Fibroblast of skin of left biceps (primary cell): ENCODE results near the gene MAML2.
"Not testable (repeated sequence)": the region's sequence is repeated elsewhere in the genome, so short reads cannot be mapped to it uniquely, and the experiment has no call there.

ENCODE experiments used
- DNase-seq, 2 experiments: peaks; one replicate each; pipeline ENCODE4 v3.0.0-alpha.2; 2013; ENCODE audit warnings: low read depth in 2 of 2

Gene MAML2

GRCh38 chr11:96293109-96293508, 49.9 kb downstream of the MAML2 start:
- no peak for DNase-seq

DNA sequence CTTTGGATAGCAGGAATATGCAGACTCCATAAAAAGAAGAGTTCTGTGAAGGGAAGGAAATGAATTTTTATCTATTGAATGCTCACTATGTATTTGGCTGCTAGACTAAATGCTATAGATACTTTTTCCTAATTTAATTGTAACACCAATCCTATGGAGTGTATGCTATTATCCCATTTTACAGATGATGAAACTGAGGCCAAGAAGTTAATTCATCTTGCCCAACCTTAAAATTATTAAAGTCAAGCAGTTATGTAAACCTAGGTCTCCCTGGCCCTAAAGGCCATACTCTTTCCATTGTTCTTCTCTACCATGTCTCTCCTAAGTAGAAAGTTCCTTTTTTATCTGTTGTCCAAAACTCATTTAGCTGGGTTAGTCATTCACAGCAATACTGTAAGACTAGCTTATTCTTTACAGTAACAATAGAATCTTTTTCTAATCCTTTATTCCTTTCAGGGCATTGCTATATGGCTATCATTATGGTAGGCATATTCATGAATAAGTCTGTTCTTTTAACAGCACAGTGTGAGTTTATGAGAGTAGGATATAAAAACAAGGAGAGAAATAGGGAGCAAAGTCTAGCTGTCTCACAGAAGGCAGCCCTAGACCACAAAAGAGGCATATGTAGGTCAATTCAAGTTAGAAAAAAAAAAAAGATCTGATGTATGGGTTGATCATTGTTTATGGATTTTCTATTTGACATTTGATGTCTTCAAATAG, 50.5 kb downstream of the MAML2 start:
- no peak for DNase-seq

DNA sequence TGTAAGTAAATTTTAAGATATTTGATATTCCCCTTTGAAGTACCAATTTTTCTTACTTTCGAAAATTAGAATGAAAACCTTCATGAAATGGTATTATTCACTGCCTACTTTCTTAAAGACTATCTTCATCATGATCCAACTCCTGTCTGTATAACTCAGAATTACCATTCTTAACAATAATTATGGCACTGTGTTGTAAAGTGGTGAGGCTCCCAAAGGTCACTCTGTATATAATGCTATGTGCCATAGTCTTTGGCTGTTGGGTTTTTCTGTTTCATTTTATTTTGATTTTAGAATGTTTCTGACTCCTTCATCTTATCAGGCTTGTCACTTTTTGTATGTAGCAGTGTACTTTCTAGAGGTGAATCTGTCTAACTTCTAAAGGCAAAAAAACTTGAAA, 52.4 kb downstream of the MAML2 start:
- DNase-seq, result no peak

- no peak for DNase-seq
Measured at GRCh38 chr11:96290031-96290430, 53.0 kb downstream of the MAML2 start.

DNA sequence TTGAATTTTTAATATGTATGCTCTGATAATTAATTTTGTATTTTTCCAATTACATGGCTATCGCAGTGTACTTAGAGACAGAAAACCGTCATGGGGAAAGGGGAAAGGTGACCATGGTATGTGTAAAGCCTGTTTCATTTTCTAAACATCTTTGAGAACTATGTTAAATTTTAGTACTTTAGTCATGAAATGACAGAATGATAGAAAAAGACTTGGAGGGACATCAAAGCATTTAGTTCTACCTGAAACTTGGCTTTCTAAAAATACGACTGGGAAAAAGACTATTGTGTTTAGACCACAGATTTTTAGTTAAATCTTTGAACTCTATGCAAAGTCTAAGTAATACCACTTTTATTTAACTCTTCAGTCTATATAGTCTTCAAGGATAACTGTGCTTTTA, 54.1 kb downstream of the MAML2 start:
- DNase-seq, result no peak

DNA sequence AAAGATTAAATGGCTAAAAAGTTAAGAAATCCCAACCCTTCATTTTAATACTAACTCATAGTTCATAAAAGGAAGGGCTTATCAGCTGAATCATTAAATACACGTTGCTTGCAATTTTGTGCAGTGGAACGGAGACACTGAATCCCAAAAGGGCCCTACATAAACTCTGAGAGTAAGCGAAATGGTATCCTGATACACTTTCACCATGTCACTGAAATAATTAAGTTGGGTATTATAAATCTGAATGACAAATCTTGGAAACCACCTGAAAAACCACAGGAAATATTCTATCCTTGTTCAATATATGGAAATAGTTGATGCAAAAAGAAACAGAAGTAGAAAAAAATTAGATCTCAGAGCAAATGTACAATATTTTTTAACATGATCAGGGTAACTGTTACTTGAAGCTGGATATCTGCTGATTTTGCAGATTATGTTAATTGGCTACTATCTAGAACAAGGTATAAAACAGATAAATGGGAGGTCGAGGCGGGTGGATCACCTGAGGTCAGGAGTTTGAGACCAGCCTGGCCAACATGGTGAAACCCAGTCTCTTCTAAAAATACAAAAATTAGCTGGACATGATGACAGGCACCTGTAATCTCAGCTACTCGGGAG, 55.1 kb downstream of the MAML2 start:
- DNase-seq, result no peak

DNA sequence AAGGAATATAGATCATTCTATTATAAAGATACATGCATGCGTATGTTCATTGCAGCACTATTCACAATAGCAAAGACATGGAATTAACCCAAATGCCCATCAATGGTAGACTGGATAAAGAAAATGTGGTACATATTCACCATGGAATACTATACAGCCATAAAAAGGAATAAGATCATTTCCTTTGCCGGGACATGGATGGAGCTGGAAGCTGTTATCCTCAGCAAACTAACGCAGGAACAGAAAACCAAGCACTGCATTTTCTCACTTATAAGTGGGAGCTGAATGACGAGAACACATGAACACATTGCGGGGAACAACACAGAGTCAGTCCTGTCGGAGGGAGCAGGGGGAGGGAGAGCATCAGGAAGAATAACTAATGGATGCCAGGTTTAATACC, 57.0 kb downstream of the MAML2 start:
- DNase-seq, result not testable (repeated sequence)

DNA sequence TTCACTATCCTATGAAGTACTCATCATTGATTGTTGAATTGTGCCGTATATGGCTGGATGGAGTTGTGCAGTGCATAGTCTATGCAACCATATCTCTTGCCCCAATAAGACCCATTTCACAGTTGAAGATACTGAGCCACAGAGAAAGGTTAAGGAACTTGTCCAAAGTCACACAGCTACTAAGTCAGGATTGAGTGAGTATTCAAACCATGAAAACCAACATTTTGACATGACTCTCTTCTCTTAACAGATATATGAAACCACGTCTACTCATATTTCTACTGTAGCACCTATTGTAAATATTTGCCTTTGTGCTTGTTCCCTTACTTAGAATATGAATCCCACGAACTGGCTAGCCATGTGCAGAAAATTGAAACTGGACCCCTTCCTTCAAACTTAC, 58.1 kb downstream of the MAML2 start:
- no peak for DNase-seq

GRCh38 chr11:96284401-96284800, 58.6 kb downstream of the MAML2 start:
- no peak for DNase-seq

DNA sequence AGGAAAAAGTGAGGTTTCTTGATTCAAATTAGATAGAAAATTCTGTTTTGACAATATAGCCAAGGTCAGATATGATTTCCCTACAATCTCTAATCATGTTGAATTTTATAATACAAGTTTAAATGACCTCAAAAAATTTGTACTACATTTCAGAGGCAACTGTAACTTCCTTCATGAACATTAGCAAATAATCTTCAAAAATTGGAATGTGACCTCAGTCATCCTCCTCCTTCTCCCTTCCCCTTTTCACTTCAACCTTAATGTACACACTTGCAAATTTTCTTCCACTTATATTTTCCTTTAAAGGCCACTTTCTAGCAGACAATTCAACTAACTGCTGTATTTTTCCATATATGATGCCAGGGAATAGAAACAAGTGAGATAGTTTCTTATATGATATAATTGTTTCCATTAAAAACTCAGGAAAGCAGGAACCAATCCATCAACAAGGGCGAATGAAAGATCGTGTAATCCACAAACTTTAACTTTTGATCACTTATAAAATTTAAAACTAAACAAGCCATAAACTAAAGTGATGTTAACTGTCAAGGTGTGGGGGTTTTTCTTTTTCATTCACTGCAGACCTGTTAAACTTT, 60.3 kb downstream of the MAML2 start:
- no peak for DNase-seq

DNA sequence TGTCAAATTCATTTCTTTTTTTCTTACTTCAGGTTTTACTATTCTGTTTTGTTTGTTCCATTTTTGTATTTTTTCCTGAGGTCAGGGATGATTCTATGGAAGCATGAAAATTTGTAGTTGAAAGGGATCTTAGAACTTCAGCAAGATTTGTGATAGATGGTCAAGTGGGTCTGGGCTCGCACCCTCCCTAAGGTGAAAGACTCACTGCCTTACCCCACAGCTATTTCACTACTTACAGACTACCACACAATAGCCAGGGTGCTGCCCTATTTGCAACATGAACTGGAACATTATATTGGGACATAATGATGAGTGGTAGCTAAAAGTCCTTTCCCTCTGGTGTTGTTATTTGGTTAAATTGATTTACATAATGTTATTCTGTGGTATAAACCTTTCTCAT, 62.6 kb downstream of the MAML2 start:
- DNase-seq, result no peak

DNA sequence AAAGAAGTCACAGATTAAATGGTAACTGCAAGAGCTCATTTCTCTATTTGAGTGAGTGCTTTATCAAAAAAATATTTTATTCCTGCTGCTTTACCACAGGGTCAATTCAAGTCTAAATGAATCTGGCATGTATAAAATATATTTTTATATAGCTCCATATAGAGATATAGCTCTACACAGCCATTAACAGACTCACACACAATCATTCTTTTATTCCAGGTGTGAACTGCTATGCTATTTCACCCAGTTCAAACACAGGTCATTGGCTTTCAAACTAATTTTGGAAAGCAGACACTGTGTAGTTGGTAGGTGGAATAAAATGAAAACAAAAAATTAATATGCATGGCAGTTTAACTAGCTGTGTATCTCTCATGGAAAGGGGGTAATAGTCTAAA, 63.1 kb downstream of the MAML2 start:
- DNase-seq, result no peak

DNA sequence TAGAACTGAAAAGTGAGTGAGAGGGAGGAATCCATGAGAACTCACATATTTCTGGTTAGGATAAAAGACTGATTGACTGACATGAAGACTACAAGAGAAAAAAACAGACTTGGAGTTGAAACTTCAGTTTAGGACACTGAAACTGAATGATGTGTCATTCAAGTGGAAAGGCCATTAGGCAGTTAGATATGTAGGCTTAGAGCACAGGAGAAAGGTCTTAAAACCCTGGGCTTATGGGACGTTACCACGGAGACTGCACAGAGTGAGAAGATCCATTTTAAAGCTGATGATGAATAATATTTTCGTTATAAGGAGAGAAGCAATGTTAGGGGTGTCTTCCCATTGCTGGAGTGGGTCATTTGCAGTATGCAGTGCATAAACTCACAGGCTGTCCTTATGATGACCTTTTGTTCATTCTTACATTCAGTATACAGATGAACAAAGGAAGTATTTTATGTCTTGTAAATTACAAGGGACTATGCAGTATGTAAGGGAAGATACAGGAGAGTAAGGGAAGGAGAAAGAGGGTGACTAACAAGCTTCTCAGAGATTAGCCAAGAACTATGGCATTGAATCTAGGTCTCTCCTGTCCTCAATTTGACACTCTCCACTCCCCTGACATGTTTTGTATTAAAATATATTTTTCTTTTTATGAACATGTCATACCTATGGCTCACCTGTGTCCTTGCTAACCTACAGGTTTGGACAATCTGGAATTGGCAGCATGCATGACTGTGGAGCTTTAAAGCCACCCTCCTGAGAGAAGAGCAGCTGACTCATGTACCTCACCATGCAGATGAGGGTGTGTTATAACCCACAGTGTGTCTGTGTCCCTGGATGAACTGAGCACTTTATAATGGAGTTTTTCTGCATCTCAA, 63.7 kb downstream of the MAML2 start:
- no peak for DNase-seq

DNA sequence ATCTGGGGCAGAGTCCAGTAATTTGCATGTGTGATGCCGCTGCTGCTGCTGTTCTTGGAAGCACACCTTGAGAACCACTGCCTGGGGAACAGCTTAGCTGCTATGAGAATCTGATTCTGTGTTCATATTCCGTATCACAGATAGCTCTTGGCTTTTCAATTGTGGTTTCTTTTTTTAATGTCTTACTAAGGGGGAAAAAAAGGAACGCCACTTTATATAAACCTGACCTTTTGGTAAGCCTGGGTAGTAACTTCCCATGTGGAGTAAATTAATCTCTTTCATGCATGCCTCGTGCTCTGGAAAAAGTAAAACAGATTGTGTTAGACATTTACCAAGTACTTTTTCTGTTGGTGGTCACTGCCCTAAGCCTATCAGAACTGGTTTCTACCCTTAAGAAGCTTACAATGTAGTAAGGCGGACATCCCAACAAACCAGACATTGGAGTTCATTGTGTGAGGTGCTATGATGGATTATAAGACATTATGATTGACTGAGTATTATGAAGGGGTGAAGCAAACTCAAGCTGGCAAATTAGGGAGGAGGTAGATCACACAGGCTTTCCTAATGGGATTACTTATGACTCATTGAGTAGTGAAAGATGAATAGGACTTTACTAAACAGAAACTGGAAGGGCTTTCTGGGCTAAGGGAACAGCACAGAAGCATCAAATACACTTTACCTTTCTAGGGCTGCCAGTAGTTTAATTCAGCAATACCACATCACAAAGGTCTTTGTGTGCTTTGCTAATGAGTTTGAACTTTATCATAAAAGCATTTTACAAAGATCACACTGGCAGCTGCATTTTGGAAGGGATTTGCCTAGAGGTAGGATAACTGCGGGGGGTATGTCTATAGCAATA, 64.7 kb downstream of the MAML2 start:
- no peak for DNase-seq

GRCh38 chr11:96277696-96278038, 65.3 kb downstream of the MAML2 start:
- no peak for DNase-seq

GRCh38 chr11:96276836-96277235, 66.2 kb downstream of the MAML2 start:
- DNase-seq, result no peak

- no peak for DNase-seq
Measured at GRCh38 chr11:96275801-96276594, 67.0 kb downstream of the MAML2 start.

DNA sequence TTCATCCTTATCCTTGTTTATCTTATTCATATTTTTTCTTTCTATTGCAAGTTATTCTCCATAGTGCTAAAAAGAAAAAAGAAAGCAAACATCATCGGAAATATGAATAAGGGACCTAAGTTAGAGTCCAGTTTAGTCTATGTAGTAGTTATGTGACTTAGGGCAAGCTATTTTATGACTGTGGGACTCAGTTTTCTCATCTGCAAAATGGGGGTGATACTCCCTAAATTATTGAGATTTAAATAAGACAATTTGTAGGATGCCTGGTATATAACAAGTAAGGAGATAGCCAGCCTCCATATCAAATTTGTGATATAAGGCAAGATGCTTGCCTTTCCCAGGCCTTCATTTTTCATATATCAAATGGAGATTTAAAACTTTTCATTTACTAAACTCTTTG, 69.5 kb downstream of the MAML2 start:
- no peak for DNase-seq

DNA sequence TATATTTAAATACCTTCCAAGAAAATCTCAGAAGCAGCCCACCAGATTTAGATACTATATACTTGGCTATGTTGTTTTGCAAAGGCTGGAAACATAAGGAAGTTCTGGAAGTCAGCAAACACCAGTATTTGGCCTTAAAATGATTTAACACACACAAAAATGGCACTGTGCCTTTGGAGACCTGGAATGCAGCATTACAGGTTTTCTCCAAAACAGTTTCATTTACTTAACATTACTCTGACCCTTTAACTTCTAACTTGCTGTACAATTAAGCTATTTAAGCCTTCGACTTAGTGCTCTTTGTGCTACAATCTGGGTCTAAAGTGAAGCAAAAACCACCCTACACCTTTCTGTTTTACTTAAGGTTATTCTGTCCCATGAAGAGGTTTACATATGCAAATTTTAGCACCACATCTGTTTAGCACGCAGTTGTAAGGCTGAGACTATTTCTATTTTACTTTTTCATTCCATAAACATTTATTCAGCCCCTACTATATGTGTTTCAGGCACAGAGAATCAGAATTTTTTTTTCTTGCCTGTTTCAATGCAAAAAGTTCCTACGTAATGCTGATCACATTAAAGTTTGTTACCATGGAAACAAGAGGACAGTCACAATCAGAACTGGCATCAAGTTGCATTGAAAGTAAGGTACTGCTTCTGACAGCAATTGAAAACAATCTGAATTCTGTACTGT, 70.3 kb downstream of the MAML2 start:
- no peak for DNase-seq

DNA sequence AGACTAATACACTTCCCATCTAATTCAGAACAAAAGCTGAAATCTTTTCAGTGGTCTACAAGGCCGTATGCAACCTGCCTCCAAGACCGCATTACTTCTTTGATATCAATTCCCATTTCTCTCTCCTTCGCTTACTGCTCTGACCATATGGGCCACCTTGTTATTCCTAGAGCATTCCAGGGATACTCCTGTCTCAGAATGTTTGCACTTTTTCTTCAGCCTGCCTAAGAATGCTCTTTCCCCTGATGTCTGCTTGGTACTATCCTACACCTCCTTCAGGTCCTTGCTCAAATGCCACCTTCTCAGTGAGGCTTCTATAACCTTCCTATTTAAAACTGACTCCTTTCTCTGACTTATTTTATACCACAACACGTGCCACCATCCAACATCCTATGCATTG, 71.2 kb downstream of the MAML2 start:
- no peak for DNase-seq
